ENCODE measurements around the gene RANBP6. TPM values are rescaled to one million over a fixed set of nuclear protein-coding genes. Genes with fewer than 3 reads are reported as not detected.

RANBP6 gene
- total RNA-seq, 3 donors from 2014 or later (not counting 1 experiment from before 2014, with no cell fraction given) = 27.5 to 31.3 (median 29.6) TPM

- H3K9me3 ChIP-seq (ENCODE audit: control insufficient read depth, insufficient read depth, low read length) = no peaks in the 10 kb centered on the region
- DNase-seq = no peak
- H3K36me3 Mint-ChIP-seq = no peaks in the 10 kb centered on the region
- H3K4me3 ChIP-seq (ENCODE audit: low read length) = no peak overlapping the region
- no peaks in the 10 kb centered on the region for H3K27me3 ChIP-seq (ENCODE audit: control insufficient read depth, insufficient read depth, low read length)
- peaks cover 48 to 51% of the 10 kb centered on the region in 2 donors for H3K4me1 Mint-ChIP-seq
- ATAC-seq = no peak
- intact Hi-C loops (cut with micrococcal nuclease) = no loop called here
- no peak for TF ChIP-seq CTCF (IDR thresholded peaks at IDR 0.05)
- H3K4me3 Mint-ChIP-seq = no peak overlapping the region
- 92% methylated on average over 2 of the region's 2 CpGs for WGBS (ENCODE audit: insufficient coverage)
- H3K27ac ChIP-seq (ENCODE audit: low read length) = no peak overlapping the region
- H3K27ac Mint-ChIP-seq = peak overlapping the region in 1 of 2 donors; percentile 12
- peaks cover 4% of the 10 kb centered on the region for H3K4me1 ChIP-seq (ENCODE audit: control insufficient read depth, insufficient read depth, low read length)
- no peaks in the 10 kb centered on the region for H3K9me3 Mint-ChIP-seq
- no peaks in the 10 kb centered on the region for H3K27me3 Mint-ChIP-seq (ENCODE audit: low read depth in 2 of 2)
- peaks cover 16% of the 10 kb centered on the region for H3K36me3 ChIP-seq (ENCODE audit: control insufficient read depth, insufficient read depth, low read length)
These were observed 14.5 kb downstream of the RANBP6 start for GRCh38 chr9:6000955-6001354.

GRCh38 chr9:5999443-6000101 lies 15.9 kb downstream of the RANBP6 start:
- intact Hi-C loops (cut with micrococcal nuclease) = no loop called here
- WGBS (ENCODE audit: insufficient coverage) = 86% methylated on average over 2 of the region's 2 CpGs
- H3K27ac ChIP-seq (ENCODE audit: low read length) = no peak overlapping the region
- H3K36me3 Mint-ChIP-seq = no peaks in the 10 kb centered on the region
- no peaks in the 10 kb centered on the region for H3K27me3 Mint-ChIP-seq (ENCODE audit: low read depth in 2 of 2)
- no peaks in the 10 kb centered on the region for H3K4me1 ChIP-seq (ENCODE audit: control insufficient read depth, insufficient read depth, low read length)
- H3K27me3 ChIP-seq (ENCODE audit: control insufficient read depth, insufficient read depth, low read length) = no peaks in the 10 kb centered on the region
- H3K36me3 ChIP-seq (ENCODE audit: control insufficient read depth, insufficient read depth, low read length) = peaks cover 7% of the 10 kb centered on the region
- H3K4me3 ChIP-seq (ENCODE audit: low read length) = no peak overlapping the region
- H3K4me3 Mint-ChIP-seq = no peak overlapping the region
- no peak for TF ChIP-seq CTCF (IDR thresholded peaks at IDR 0.05)
- H3K27ac Mint-ChIP-seq = no peak overlapping the region
- peaks cover 57 to 58% of the 10 kb centered on the region in 2 donors for H3K4me1 Mint-ChIP-seq
- no peaks in the 10 kb centered on the region for H3K9me3 ChIP-seq (ENCODE audit: control insufficient read depth, insufficient read depth, low read length)
- no peak for DNase-seq
- no peaks in the 10 kb centered on the region for H3K9me3 Mint-ChIP-seq
- no peak for ATAC-seq

- Mint-ChIP-seq H3K27ac (peak overlapping the region in 1 of 2 donors; percentile 6), H3K4me3 (no peak overlapping the region)
These were observed 20.9 kb downstream of the RANBP6 start for GRCh38 chr9:5994493-5994892.

More at GRCh38 chr9:5994493-5994892, 20.9 kb downstream of the RANBP6 start:
- ATAC-seq = no peak
- no peak for DNase-seq
- intact Hi-C loops (cut with micrococcal nuclease) = no loop called here
- H3K27ac ChIP-seq (ENCODE audit: low read length) = no peak overlapping the region
- no peaks in the 10 kb centered on the region for H3K27me3 ChIP-seq (ENCODE audit: control insufficient read depth, insufficient read depth, low read length)
- H3K9me3 ChIP-seq (ENCODE audit: control insufficient read depth, insufficient read depth, low read length) = no peaks in the 10 kb centered on the region
- H3K36me3 ChIP-seq (ENCODE audit: control insufficient read depth, insufficient read depth, low read length) = peaks cover 2% of the 10 kb centered on the region
- H3K4me3 ChIP-seq (ENCODE audit: low read length) = no peak overlapping the region
- Mint-ChIP-seq H3K27me3 (ENCODE audit: low read depth in 2 of 2) (no peaks in the 10 kb centered on the region), H3K9me3 (no peaks in the 10 kb centered on the region), H3K36me3 (no peaks in the 10 kb centered on the region), H3K4me1 (peaks cover 36 to 40% of the 10 kb centered on the region in 2 donors)
- WGBS (ENCODE audit: insufficient coverage) = 95% methylated on average over 1 of the region's 1 CpG
- TF ChIP-seq CTCF (IDR thresholded peaks at IDR 0.05) = no peak
- no peaks in the 10 kb centered on the region for H3K4me1 ChIP-seq (ENCODE audit: control insufficient read depth, insufficient read depth, low read length)
